Activated naive CD4-positive, alpha-beta T cell treated with anti-CD3 and anti-CD28 coated beads, Interleukin-2, amount 10 ng/mL, durations not matched to agents 7 days and 5 days (primary cell): ENCODE data around the gene LRRC70.
"Not testable (repeated sequence)": the region's sequence is repeated elsewhere in the genome, so short reads cannot be mapped to it uniquely, and the experiment has no call there.

Experiments
- CTCF ChIA-PET: fragments of 350-600 bp; sonication (Branson Sonifier 250); formaldehyde crosslinking; loops from one replicate; lab custom pipeline; 2021; ENCODE audit warnings: antibody characterized with exemption; lab: Charles Lee
- DNase-seq: peaks from one replicate; pipeline ENCODE4 v3.0.0-alpha.2; 2020
- H3K27ac Mint-ChIP-seq: one replicate; pipeline ENCODE4 v1.8.0; 2021; ENCODE audit warnings: mild to moderate bottlenecking, moderate library complexity, mixed read lengths
- H3K27me3 Mint-ChIP-seq: one replicate; pipeline ENCODE4 v1.8.0; 2021; ENCODE audit warnings: mild to moderate bottlenecking, mixed read lengths
- H3K36me3 Mint-ChIP-seq: one replicate; pipeline ENCODE4 v1.8.0; 2021; ENCODE audit warnings: mixed read lengths
- H3K4me1 Mint-ChIP-seq: one replicate; pipeline ENCODE4 v1.8.0; 2021; ENCODE audit warnings: mixed read lengths
- H3K4me3 Mint-ChIP-seq: one replicate; pipeline ENCODE4 v1.8.0; 2021; ENCODE audit warnings: mild to moderate bottlenecking, moderate library complexity, mixed read lengths
- H3K9me3 Mint-ChIP-seq: one replicate; pipeline ENCODE4 v1.8.0; 2021; ENCODE audit warnings: mixed read lengths

LRRC70 gene

DNA sequence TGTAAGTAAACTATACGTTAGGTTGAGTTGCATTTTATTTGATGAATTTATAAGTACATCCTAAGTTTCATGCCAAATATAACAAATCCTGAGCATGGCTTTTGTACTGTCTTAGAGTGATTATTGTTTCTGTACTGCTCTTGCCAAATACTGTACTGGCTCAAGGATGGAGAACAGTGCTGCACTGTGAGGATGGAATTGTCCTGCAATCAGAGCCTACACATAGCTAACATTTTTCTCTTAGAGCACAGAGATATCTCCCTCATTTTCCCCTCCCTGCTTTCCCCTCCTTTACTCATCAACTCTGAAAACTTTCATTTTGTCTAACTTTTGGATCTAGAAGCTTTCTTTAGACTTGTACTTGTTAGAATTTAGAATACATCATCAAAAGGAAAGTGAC lies 28.3 kb downstream of the LRRC70 start:
- CTCF ChIA-PET: no interaction called here
- peaks cover 9% of the 10 kb centered on the region for H3K4me1 Mint-ChIP-seq
- H3K27ac Mint-ChIP-seq: no peak overlapping the region
- no peak overlapping the region for H3K4me3 Mint-ChIP-seq
- H3K27me3 Mint-ChIP-seq: no peaks in the 10 kb centered on the region
- peaks cover 1% of the 10 kb centered on the region for H3K9me3 Mint-ChIP-seq
- DNase-seq: no peak
- peaks cover 25% of the 10 kb centered on the region for H3K36me3 Mint-ChIP-seq

DNA sequence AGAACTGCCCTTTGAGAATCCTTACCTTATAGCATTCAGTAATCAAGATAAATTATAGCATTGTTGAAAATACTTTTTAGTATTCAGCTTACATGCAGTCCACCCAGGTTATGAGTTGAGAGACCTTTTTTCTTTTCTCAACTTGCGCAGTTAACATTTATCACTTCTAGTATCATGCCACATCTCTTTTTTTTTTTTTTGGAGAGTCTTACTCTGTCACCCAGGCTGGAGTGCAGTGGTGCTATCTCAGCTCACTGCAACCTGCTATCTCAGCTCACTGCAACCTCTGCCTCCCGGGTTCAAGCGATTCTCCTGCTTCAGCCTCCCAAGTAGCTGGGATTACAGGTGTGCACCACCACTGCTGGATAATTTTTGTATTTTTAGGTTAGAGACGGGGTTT lies 29.0 kb downstream of the LRRC70 start:
- H3K27ac Mint-ChIP-seq: no peak overlapping the region
- peaks cover 9% of the 10 kb centered on the region for H3K4me1 Mint-ChIP-seq
- CTCF ChIA-PET: no interaction called here
- H3K27me3 Mint-ChIP-seq: no peaks in the 10 kb centered on the region
- H3K36me3 Mint-ChIP-seq: peaks cover 25% of the 10 kb centered on the region
- peaks cover 1% of the 10 kb centered on the region for H3K9me3 Mint-ChIP-seq
- DNase-seq: no peak
- H3K4me3 Mint-ChIP-seq: no peak overlapping the region

DNA sequence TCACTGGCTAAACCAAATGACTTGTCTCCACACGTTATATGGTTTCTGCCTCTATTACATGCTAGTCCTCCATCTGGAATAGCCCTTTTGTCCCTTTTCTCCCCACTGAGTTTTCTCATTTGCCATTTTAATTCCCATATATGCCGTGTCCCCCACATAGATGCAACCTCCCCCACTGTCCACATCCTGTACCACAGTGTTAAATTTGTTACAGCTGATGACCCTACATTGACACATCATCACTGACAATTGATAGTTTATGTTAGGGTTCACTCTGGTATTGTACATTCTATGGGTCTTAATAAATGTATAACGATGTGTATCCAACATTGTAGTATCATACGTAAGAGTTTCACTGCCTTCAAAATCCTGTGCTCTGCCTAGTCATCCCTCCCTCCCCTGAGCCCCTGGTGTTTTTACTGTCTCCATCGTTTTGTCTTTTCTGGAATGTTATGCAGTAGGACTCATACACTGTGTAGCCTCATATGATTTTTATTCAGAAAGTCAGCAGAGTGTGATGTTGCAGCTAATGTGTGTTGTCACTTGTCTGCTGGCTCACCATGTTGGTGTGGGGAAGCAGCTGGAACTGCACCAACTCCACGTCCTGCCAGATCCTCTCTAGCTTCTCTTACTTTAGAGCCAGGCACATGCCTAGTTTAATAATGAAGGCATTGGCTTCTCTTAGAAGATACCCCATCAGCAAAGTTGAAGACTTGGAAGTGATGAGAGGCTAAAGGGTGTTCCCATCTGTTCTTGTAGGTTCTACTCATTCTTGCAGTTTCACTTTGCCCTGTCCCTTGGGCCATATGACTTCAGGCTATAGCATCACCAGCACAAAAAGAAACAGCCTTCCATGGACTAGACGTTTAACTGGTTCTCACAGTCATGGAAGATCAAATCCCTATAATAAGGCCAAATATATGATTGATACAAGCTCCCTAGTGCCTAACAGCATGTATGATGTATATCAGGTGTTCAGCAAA lies 30.2 kb downstream of the LRRC70 start:
- H3K4me1 Mint-ChIP-seq: peaks cover 9% of the 10 kb centered on the region
- no peak overlapping the region for H3K27ac Mint-ChIP-seq
- no peaks in the 10 kb centered on the region for H3K27me3 Mint-ChIP-seq
- no peak for DNase-seq
- peaks cover 22% of the 10 kb centered on the region for H3K36me3 Mint-ChIP-seq
- peaks cover 1% of the 10 kb centered on the region for H3K9me3 Mint-ChIP-seq
- CTCF ChIA-PET: no interaction called here
- no peak overlapping the region for H3K4me3 Mint-ChIP-seq

DNA sequence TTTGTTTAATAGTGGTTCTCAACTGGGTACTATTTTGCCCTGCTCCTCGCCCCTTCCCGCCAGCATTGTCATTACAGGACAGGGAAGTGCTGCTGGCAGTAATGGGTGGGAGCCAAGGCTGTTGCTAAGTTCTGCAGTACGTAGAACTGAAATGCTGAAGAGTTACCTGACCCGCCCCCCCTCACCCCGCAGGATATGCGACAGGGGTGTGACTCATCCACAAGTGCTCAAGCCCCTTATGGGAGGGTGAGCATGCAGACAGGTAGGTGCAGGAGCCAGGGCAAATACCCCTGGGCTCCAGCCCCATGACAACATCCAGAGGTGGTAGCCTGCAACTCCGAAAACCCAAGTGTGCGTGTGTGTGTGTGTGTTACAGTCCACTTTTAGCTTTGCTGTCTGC lies 35.7 kb downstream of the LRRC70 start:
- CTCF ChIA-PET: no interaction called here
- Mint-ChIP-seq H3K4me1 (no peaks in the 10 kb centered on the region), H3K27me3 (no peaks in the 10 kb centered on the region), H3K27ac (no peak overlapping the region), H3K9me3 (peaks cover under 1% of the 10 kb centered on the region), H3K4me3 (no peak overlapping the region), H3K36me3 (peaks cover under 1% of the 10 kb centered on the region)
- DNase-seq: no peak

DNA sequence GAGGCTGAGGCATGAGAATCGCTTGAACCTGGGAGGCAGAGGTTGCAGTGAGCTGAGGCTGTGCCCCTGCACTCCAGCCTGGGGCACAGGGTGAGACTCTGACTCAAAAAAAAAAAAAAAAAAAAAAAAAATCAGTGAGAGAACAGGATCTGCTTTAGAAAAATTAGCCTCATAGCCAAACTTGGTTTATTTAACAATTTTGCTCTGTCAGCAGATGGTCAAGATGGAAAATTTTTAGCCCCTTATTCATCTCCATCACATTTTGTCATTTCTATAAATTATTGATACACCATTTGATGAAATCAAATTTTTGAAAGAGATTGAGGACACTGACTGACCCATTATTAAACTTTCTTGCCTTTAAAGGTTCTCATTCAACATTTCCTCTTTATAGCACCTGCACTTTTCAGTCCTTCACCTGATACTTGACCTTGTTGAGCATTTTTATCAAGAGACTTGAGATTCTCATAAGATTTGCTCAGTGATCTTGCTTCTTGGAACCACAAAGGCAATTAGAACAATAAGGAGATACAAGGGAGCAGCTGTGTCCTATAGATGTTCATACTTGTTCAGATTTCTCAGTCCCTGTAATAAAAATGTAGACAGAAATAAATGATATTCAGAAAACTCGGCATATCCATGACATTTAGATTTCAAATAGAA lies 38.1 kb downstream of the LRRC70 start:
- Mint-ChIP-seq H3K36me3 (no peaks in the 10 kb centered on the region), H3K27ac (no peak overlapping the region), H3K27me3 (no peaks in the 10 kb centered on the region), H3K4me3 (no peak overlapping the region), H3K4me1 (no peaks in the 10 kb centered on the region), H3K9me3 (no peaks in the 10 kb centered on the region)
- no peak for DNase-seq
- CTCF ChIA-PET: no interaction called here

DNA sequence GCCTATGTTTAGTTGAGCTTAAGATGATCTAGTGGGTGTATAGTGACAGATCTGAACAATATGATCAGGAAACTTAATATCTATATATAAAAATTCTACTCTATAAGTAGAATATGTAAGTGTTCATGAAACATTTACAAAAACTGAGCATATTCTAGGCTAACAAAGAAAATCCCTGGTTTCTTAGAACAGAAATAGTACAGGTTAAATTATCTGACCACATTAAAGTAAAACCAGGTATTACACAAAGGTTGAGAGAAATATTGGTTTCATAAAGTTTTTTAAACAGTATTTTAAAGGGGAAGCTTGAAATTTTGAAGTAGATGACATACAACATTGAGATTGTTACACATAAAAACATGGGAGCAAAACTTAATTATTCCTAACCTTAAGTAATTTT lies 39.3 kb downstream of the LRRC70 start:
- Mint-ChIP-seq H3K27ac (no peak overlapping the region), H3K36me3 (no peaks in the 10 kb centered on the region), H3K4me3 (no peak overlapping the region), H3K27me3 (no peaks in the 10 kb centered on the region), H3K9me3 (no peaks in the 10 kb centered on the region), H3K4me1 (no peaks in the 10 kb centered on the region)
- CTCF ChIA-PET: no interaction called here
- DNase-seq: no peak

DNA sequence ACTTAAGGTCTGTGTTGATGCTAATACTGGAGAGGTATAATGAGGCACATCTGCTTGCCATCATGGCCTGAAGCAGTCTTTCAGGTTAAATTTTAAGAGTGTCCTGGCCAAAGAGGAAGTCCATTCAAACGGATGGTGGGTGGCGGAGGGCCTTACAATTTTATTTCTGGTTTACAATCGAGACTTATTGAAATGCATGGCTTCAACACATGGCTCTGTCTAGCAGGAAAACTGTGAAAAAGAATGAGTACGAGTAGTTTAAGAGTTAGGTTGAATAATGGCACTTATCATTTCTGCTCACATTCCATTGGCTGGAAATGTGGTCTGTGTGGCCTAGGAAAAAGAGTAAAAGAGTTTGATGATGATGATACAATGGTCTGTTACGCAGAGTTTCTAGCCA lies 42.1 kb downstream of the LRRC70 start:
- Mint-ChIP-seq H3K4me1 (no peaks in the 10 kb centered on the region), H3K27ac (no peak overlapping the region), H3K9me3 (no peaks in the 10 kb centered on the region), H3K27me3 (no peaks in the 10 kb centered on the region), H3K36me3 (no peaks in the 10 kb centered on the region), H3K4me3 (no peak overlapping the region)
- DNase-seq: no peak
- CTCF ChIA-PET: no interaction called here

DNA sequence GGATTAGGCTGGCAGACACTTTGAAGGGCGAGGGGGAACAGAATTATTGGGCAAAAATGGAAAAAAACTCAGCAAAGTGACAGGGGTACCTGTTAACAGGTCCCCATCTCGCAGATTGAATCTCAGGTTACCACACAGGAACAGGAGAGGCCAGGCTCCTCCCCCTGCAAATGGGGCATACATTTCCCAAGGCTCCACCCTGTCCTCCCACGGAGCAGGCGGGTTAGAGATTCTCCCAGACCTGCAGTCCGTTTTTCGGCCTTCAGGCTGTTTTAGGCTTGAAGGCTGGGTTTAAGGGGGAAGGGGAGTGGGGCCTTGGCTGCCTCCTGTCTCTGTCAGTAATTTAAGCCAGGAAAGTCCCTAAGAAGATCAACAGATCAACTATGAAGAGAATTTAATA lies 42.7 kb downstream of the LRRC70 start:
- CTCF ChIA-PET: no interaction called here
- Mint-ChIP-seq H3K36me3 (no peaks in the 10 kb centered on the region), H3K9me3 (no peaks in the 10 kb centered on the region), H3K4me1 (no peaks in the 10 kb centered on the region), H3K4me3 (no peak overlapping the region), H3K27ac (no peak overlapping the region), H3K27me3 (no peaks in the 10 kb centered on the region)
- no peak for DNase-seq

DNA sequence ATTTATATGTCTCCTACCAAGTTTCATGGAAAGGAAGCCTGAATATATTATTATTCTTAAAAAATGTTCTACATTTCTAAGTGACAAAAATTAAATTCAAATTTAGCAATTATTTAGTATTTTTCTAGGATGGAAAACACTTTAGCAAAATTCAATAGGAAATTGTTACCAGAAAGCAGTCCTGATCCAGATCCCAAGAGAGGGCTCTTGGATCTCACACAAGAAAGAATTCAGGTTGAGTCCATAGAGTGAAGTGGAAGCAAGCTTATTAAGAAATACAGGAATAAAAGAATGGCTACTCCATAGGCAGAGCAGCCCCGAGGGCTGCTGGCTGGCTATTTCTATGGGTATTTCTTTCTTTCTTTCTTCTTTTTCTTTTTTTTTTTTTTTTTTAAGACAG lies 44.7 kb downstream of the LRRC70 start:
- no peaks in the 10 kb centered on the region for H3K27me3 Mint-ChIP-seq
- CTCF ChIA-PET: no interaction called here
- no peak for DNase-seq
- H3K9me3 Mint-ChIP-seq: no peaks in the 10 kb centered on the region
- H3K27ac Mint-ChIP-seq: no peak overlapping the region
- H3K36me3 Mint-ChIP-seq: peaks cover 2% of the 10 kb centered on the region
- H3K4me3 Mint-ChIP-seq: no peak overlapping the region
- no peaks in the 10 kb centered on the region for H3K4me1 Mint-ChIP-seq

DNA sequence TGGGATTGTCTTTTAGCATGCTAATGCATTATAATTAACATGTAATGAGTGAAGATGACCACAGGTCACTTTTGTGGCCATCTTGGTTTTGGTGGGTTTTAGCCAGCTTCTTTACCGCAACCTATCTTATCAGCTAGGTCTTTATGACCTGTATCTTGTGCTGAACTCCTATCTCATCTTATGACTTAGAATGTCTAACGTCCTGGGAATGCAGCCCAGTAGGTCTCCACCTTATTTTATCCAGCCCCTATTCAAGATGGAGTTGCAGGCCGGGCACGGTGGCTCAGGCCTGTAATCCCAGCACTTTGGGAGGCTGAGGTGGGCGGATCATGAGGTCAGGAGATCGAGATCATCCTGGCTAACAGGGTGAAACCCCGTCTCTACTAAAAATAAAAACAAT lies 45.8 kb downstream of the LRRC70 start:
- H3K9me3 Mint-ChIP-seq, DNase-seq, H3K27me3 Mint-ChIP-seq, H3K4me1 Mint-ChIP-seq, H3K27ac Mint-ChIP-seq, H3K36me3 Mint-ChIP-seq, CTCF ChIA-PET, H3K4me3 Mint-ChIP-seq: not testable (repeated sequence)

DNA sequence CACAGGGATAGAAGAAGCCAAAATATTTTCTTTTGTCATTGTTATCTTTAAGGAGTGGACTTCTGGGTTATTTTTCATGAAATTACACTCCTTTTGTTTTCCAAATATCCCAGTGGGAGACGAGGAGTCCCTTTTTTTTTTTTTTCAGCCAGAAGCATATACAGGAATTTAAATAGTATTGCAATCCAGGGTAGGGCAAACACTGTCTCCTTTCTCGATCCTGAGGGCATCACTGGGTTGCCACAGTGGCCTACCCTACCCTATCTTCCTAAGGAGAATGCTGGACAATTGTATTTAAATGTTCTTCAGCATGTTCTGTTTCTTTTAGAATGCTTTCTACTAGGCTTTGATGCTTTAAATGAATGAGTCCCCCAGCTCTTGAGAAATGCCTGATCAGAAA lies 47.9 kb downstream of the LRRC70 start:
- Mint-ChIP-seq H3K4me1 (no peaks in the 10 kb centered on the region), H3K27me3 (no peaks in the 10 kb centered on the region), H3K4me3 (no peak overlapping the region), H3K27ac (no peak overlapping the region), H3K36me3 (peaks cover 2% of the 10 kb centered on the region), H3K9me3 (no peaks in the 10 kb centered on the region)
- CTCF ChIA-PET: no interaction called here
- DNase-seq: no peak

DNA sequence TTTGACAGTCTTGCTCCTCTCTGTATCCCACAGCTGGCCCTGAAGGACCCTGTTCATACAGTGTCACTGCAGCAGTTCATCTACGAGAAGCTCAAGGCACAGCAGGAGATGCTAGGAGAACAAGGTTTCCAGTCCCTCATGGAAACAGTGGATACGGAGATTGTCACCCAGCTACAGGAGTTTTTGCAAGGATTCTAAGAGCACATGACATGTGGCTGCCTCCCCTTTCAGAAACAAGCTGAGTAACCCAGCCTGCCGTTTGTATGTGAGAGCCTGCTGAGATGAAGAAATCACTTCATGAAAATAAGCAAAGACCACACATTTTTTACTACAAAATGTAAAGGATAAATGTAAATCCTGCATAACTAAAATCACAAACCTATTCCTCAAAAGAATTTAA lies 48.5 kb downstream of the LRRC70 start:
- H3K9me3 Mint-ChIP-seq: no peaks in the 10 kb centered on the region
- no peak for DNase-seq
- CTCF ChIA-PET: no interaction called here
- peaks cover 2% of the 10 kb centered on the region for H3K36me3 Mint-ChIP-seq
- no peaks in the 10 kb centered on the region for H3K27me3 Mint-ChIP-seq
- H3K27ac Mint-ChIP-seq: no peak overlapping the region
- no peaks in the 10 kb centered on the region for H3K4me1 Mint-ChIP-seq
- H3K4me3 Mint-ChIP-seq: no peak overlapping the region

DNA sequence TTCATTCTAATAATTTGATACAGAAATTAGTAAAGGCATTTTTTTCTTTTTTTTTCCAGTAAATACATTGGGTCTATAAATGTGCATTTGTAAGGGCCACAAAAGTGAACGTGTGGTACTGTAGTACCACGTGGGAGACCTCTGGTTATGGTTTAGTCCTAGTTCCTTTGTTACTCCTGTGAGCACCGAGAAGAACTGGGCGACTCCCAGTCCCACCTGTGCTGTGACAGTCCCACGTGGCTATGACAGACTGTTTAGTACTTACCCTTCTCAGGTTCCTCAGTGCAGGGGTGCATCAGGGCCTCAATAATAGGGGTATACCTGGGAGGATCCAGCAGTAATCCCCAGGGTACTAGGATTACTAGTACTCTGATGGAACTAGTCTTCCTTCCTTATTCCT lies 49.3 kb downstream of the LRRC70 start:
- no peaks in the 10 kb centered on the region for H3K9me3 Mint-ChIP-seq
- H3K4me3 Mint-ChIP-seq: no peak overlapping the region
- CTCF ChIA-PET: interaction anchor here (1.1 kb wide), 1 partner anchor 404 kb away, joined by 4 read pairs; no protein-coding TSS in a partner anchor
- H3K36me3 Mint-ChIP-seq: peaks cover 2% of the 10 kb centered on the region
- H3K27me3 Mint-ChIP-seq: no peaks in the 10 kb centered on the region
- DNase-seq: no peak
- H3K27ac Mint-ChIP-seq: no peak overlapping the region
- no peaks in the 10 kb centered on the region for H3K4me1 Mint-ChIP-seq
